ENCODE measurements around the gene FAM89B.
A peak's percentile ranks its signal among the peaks of the same experiment; 100 is the strongest.

FAM89B gene

DNA sequence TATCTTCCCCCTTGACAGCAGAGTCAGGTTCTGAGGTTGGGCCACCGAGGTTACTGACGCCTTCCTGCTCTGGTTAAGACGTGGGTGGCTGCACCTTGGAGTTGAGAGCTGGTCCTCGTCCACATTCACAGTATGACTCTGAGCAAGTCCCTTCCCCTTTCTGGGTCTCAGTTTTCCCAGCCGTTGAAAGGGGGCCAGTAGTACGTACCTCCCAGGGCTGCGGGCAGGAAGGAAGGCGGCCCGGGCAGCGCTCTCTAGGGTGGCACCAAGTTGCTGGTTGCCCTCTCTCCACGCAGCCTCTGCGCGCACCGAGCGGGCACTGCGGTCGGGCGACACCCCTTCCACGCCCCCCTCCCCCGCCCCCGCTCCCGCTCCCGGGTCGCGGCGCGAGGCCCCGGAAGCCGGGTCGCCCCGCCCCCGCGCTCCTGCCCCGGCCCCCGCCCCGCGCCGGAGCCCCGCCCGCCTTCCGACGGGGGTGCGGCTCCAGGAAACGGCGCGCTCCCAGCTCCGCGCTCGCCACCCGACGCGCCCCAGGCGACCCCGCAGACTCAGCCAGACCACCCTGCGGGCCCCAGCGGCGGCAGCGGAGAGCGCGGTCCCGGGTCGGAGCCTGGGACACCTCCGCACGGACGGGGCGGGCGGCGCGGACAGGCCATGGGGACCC lies 3.4 kb downstream of the FAM89B start, which contains the start of gene EHBP1L1:
Gene EHBP1L1, plus strand, starts transcription at position 486 of the 664 bp plus-strand sequence. CDS start 250 bp downstream, outside the sequence.
- peak in 1 of 2 experiments; percentile 75 for DNase-seq

DNA sequence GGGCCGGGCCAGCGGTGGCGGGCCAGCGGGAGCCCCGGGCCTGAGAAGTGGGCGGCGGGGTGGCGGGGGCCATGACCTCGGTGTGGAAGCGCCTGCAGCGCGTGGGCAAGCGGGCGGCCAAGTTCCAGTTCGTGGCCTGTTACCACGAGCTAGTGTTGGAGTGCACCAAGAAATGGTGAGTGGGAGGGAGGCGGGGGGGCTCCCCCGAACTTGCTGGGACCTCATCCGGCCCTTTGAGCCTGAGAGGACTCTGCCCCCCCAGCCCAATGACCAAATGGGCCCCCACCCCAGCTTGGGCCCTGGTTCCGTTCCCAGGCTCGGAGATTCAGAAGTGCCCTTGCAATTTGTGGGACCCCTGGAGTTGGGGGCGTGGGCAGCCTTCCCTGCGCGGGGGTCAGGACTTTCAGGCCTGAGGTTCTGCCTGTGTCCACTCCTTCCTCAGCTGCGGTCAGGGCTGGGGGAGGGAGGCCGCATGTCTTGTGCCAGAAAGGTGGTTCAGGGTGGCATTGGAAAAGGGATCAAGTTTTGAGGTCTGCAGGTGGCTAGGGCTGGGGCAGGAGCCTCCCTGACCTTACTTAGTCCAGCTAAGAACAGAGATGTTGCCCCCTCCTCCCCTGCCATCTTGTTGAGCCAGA lies 4.0 kb downstream of the FAM89B start:
- DNase-seq: no peak

DNA sequence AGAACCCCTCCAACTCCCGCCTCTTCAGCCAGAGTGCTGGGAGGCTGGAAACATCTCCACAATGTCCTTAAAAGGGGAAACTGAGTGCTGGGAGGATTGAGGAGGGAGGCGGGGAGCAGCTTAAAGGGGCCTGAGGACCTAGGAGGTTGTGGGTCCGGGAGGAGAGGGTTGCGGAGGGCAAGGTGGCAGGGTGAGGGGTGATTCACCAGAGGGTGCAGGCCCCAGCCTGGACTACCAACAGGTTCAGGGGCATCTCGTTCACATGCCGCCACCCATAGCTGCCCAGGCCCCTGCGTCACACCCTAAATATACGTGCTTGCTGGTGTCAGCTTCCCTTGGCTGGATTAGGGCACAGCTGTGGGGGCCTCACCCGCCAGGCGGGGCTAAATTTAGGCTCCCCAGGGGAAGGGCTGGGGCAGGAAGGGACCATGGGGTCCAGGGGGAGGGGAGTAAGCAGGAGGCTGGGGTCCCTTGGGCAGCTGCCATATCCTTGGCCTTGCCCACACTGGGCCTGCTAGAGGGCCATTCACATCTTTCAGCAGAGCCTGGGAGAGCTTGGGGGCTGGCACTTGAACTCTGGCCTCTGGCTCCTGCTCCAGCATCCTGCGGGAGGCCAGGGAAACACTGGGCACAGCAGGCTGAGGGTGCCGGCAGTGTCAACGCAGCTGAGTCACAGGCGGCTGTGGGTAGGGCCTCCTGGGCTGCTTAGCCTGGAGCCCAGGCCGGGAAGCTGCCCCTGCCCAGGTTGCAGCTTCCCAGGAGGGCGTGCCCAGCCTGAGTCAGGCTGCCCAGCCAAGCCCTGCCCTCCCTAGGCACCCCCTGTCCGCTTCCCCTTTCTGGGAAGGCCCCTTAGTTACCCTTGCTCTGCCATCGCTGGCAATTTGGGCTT lies 4.8 kb downstream of the FAM89B start:
- no peak for DNase-seq

DNA sequence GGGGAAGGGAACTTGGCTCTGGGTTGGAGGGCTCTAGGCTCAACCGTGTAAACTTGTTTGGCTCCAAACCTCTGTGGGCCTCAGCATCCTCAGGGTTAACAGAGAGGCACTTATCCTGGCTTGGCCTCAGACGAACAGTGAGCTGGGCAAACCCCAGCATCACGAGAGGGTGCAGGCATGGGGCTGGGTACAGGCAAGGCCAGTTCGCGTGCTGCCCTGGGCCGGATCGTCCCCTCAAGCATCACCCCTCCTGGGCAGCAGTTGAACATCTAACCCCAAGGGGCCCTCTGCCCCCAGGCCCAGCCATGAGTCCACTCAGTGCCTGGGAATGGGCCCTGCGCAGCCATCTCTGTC lies 5.4 kb downstream of the FAM89B start:
- DNase-seq: no peak

DNA sequence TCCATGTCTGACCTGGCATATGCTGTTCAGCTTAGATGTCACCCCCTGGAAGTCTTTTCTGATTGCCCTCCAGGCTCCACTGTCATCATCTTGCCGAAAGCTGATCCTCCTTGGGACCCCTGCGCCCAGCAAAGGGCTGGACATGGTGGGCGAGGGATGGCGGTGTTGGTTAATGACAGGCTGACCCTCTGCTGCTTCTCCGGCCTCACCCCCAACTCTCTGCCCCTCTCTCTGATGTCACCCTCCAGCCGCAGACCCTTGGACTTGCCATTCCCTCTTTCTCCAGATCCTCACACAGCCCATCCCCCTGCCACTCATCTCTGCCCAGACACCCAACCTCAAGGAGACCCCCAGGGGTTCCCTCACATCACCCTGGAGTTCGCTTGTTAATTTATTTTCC lies 5.8 kb downstream of the FAM89B start:
- DNase-seq: no peak

DNA sequence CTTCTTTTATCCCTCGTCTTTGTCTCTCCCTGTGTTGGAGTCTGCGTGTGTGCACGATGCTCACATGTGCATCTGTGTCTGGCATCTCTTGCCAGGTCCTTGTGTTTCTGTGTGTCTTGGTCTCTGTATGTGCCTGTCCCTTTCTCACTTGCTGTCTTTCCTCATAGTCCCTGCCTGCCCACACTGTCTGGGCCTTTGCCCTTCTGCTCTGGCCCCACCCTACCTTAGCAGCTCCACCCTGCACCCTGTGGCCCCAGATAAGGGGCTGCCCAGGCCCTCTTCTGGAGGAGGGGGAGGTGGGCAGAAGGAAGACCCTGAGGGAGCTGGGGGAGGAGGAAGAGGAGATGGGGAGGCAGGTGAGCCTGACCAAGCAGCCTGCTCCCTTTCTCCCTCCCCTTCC lies 6.3 kb downstream of the FAM89B start:
- no peak for DNase-seq

DNA sequence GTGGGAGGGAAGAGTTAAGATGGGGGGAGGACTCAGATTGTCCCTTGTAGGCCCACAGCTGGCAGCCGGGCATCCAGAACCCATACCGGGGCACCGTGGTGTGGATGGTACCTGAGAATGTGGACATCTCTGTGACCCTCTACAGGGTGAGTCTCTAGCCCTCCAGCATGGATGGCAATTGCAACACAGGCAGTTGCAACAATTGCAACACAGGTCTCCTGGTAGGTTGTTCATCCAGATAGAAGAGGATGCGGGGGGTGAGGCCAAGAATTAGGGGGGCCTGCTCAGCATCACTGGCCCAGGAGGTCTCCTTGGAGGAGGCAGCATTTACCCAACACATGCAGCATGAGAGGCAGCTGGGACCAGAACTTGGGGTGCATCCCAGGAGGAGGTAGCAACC lies 7.0 kb downstream of the FAM89B start:
- DNase-seq: no peak

DNA sequence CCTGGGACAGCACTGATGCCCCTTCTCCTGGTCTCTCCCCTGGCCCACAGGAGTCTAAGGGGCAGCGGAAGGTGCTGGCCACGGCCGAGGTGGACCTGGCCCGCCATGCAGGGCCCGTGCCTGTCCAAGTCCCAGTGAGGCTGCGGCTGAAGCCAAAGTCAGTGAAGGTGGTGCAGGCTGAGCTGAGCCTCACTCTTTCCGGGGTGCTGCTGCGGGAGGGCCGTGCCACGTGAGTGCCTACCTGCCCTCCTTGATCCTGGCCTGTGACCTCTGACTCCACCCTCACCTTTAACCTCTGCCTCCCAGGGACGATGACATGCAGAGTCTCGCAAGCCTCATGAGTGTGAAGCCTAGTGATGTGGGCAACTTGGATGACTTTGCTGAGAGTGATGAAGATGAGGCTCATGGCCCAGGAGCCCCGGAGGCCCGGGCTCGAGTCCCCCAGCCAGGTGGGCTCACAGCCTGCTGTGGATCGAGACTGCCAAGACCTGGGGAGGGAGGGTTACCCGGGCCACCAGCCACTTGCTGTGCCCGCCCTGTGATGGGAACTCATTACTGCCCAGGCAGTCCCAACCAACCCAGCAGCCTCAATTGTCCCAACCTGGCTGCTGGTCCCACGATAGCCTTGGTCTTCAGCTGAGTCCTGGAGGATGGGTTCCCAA lies 7.8 kb downstream of the FAM89B start:
- no peak for DNase-seq

DNA sequence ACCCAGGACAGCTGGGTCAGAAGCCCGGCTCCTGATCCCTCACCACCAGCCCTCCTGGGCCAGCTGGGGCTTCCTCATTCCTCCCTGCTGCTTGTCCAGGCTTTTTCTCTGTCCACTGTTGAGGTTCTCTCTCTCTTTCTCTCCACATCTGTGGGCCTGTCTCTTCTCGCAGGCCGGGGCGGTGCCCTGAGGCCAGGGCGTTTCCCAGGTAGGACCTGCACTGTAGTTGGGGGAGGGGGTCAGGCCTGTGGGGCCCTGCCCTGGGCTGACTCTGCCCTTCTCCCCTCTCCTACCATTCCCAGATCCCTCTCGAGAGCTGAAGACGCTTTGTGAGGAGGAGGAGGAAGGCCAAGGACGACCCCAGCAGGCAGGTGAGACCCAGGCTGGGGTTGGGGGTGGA lies 8.4 kb downstream of the FAM89B start:
- DNase-seq: no peak

DNA sequence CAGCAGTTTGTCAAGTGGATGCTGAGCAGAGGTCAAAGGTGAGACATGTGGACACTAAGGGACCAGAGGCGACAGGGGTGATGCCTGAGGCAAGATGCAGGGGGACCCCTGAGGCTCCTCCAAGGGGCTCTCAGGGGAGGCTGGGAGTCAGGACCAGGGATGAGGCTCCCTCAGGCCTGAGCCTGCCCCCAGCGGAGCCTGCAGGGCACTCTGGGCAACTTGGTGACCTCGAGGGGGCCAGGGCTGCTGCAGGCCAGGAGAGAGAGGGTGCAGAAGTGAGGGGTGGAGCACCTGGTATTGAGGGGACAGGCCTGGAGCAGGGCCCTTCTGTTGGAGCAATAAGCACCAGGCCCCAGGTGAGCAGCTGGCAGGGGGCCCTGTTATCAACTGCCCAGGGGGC lies 9.6 kb downstream of the FAM89B start:
- no peak for DNase-seq

DNA sequence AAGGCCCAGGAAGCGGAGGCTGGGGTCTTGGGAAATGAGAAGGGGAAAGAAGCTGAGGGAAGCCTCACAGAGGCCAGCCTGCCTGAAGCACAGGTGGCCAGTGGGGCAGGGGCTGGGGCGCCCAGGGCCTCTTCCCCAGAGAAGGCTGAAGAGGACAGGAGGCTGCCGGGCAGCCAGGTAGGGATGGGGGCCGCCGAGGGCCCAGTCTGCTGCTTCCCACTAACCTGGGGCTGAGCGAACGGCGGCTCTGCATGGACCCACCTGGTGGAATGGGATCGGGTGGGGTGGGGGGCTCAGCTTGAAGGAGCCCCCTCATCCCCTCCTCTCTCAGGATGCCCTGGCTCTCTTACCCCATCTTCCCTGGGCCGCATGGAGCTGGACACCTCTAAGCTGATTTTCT lies 11.3 kb downstream of the FAM89B start:
- no peak for DNase-seq

DNA sequence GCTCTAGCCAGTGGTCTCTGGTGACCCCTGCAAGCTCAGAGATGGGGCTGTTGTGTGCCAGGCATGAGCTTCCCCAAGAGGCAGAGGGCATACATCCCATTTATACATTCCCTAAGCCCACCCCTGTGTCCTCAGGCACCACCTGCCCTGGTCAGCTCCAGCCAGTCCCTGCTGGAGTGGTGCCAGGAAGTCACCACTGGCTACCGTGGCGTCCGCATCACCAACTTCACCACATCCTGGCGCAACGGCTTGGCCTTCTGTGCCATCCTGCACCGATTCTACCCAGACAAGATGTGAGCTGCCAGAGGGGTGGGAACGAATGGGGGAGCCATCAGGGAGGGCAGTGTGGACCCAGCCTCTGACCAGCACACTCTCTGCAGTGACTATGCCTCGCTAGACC lies 11.8 kb downstream of the FAM89B start:
- no peak for DNase-seq

DNA sequence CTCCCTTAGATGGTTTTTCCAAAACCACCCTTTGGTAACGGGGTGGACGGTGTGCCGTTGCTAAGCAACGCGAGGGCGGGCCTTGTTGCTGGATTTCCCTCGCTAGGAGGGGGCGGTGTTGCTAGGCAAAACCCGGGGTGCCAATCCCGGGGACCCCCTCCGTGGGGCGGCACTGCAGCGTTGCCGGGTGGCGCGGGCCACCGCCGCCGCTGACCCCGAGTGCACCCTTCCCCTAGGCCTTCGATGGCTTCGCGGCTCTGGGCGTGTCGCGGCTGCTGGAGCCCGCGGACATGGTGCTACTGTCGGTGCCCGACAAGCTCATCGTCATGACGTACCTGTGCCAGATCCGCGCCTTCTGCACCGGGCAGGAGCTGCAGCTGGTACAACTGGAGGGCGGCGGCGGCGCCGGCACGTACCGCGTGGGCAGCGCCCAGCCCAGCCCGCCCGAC lies 12.4 kb downstream of the FAM89B start:
- DNase-seq: no peak

DNA sequence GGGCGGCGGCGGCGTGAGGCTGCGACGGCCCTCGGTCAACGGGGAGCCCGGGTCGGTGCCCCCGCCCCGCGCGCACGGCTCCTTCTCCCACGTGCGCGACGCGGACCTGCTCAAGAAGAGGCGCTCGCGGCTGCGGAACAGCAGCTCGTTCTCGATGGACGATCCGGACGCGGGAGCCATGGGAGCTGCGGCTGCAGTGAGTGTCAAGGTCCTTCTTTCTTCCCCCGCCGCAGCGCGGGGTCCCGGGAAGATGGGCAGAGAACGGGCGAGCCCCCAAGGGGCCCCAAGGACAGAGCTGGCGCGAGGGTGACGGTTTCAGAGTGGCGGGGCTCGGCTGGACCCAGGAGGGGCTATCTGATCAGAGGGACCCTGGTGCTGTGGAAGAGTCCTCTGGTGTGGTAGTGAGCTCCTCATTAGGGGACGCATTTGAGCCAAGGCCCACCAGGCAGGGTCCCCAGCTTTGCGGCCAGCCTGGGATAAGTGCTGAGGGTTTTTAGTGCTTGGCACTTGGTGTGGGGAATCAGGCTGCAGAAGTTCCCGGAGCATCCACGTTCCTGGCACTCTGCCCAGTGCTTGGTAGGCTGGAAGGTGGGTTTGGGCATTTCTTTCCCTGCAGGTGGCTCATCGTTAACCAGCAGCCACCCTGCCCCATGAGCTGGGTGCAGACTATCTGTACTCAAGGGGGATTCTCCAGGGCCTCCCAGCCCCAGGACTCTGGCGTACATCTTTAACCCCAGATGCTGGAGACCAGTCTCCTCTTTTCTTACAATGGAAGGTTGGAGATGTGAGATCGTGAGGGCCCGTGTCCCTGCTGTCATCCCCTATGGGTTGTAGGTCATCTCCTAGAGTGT lies 13.3 kb downstream of the FAM89B start:
- no peak for DNase-seq

DNA sequence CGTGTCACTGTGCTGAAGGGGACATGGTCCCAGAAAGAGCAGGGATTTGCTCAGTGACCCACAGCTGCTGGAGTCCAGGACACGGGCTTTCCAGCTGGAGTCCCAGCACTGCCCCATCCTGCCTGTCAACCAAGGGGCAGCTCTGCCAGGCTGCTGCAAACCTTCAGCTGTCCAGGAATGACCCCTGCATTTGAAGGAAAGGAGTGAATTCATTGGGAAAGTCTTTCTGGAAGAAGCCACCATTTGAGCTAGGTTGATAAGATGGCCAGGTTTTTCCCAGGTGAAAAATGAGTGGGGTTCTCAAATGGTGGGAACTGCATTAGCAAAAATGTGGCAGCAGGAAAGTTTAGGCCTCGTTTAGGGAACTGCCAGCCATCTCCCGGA lies 13.9 kb downstream of the FAM89B start:
- DNase-seq: no peak

DNA sequence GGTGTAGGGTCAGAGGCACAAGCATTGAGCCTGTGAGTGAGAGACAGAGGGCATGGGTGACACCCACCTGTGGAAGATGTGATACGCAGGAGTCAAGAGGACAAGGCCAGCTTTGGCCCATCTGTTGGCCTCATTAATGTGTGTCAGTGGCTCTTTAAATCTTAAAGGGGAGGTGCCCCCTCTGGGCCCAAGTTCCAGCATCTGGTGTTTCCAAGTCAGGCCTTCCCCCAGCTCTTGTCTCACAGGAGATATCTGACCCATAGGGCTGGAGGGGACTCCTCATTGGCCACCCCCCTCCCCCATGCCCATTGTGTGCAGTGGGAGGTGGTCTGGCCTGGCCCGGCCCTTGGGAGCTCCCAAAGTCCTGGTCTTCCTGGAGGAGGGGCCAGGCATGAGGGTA lies 14.3 kb downstream of the FAM89B start:
- no peak for DNase-seq

DNA sequence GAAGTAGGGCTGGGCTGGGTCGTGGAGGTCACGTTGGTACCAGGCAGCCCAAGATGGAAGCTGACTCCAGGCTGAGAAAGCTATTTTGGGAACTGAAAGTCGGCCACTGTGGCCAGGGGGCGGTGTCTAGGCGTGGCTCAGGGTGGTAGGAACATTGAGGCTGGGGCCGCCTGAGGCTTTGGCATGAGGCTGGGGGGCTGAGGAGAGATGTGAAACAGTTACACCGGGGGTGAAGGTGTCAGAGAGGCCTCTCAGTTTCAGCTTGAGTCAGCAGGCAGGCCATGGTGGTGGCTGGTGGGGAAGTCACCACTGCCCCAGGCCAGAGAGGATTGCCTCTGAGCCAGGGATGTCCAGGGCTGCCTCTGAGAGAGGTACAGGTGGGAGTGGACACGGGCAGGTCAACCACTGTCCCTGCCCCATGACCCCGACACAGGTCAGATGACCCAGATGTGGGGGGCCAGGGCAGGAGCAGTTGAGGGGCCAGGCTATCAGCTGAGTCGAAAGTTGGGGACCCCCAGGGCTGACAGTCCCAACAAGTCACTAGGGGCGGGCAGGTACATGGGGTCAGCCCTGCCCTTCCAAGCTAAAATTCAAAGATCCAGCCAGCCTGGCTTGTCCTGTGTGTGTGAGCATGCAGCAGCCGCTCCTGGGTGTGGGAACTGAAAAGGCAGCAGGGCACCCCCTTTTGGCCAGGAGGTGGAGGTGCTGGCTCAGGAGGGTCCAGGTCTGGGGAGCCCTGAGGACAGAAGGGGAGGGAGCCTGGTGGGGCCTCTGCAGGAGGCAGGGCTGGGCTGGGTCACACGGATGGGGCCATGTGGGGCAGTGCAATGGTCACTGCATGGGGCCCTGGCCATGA lies 16.1 kb downstream of the FAM89B start:
- peak; percentile 38 to 84 for DNase-seq

DNA sequence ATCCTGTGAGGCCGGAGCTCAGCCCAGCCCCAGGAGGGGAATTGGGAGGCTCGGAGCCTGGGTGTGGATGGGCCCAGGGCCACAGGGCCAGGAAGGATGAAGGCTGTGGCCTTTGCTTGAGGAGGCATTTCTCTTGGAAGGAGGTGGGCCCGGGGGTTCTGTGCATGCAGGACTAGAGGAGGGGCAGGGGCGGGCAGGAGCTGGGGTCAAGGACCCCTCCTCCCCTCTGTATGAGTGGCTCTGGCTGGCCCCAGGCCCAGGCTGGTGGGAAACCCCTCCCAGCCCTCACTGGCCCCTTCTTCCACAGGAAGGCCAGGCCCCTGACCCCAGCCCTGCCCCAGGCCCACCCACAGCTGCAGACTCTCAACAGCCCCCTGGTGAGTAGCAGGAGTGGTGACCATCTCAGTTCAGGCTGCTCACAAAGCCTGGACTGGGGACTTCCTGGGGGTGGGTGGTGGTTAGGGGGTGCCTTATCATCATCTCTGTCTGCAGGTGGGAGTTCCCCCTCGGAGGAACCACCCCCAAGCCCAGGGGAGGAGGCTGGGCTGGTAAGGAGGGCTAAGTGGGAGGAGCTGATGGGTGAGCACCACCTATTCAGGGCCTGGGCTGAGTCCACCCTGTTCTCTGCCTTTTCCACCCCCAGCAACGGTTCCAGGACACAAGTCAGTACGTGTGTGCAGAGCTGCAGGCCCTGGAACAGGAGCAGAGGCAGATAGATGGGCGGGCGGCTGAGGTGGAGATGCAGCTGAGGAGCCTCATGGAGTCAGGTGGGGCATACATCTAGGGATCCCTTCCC lies 17.3 kb downstream of the FAM89B start:
- DNase-seq: no peak

DNA sequence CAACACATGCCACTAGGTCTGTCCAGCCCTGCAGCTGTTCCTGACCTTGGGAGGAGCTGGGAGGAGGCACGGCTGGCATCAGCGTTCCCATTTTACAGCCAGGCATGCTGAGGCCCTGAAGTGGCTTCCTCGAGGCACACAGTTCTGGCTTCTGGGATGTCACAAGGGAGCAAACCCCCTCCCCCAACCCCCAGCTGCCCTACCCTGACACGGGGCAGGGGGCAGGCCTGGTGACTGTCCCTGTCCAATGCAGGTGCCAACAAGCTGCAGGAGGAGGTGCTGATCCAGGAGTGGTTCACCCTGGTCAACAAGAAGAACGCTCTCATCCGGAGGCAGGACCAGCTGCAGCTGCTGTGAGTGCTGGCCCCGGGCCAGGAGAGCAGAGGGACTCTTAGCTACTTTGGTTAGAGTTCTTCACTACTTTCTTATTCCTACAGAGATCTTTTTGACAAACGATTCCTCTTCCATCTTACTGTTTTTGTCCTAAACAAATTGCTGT lies 18.0 kb downstream of the FAM89B start:
- no peak for DNase-seq
